GM08714 (cell line): Measurements from ENCODE around the gene NFE2L3.
"Not testable (repeated sequence)": the region's sequence is repeated elsewhere in the genome, so short reads cannot be mapped to it uniquely, and the experiment has no call there.

Source experiments
- H3K4me3 ChIP-seq: fragments of 200-500 bp; sonication (Bioruptor generic); 2 replicates; pipeline ENCODE4 v1.5.1; 2014; ENCODE audit warnings: mild to moderate bottlenecking, low read length, inconsistent platforms
- ZNF274 ChIP-seq: IDR thresholded peaks from 2 replicates; pipeline ENCODE4 v1.6.1; 2012; ENCODE audit warnings: mild to moderate bottlenecking, low read depth, low read length

The NFE2L3 gene

GRCh38 chr7:26140380-26140779 lies 11.6 kb upstream of the NFE2L3 start:
- no peak for TF ChIP-seq ZNF274

GRCh38 chr7:26141077-26141476 lies 10.9 kb upstream of the NFE2L3 start:
- TF ChIP-seq ZNF274 = no peak
- H3K4me3 ChIP-seq = no peak overlapping the region

More at GRCh38 chr7:26140380-26140779, 11.6 kb upstream of the NFE2L3 start:
- no peak overlapping the region for H3K4me3 ChIP-seq

- H3K4me3 ChIP-seq = no peak overlapping the region
- no peak for TF ChIP-seq ZNF274
Measured at GRCh38 chr7:26143298-26144048, 8.5 kb upstream of the NFE2L3 start.

- H3K4me3 ChIP-seq = no peak overlapping the region
- no peak for TF ChIP-seq ZNF274
Measured at GRCh38 chr7:26144184-26145080, 7.6 kb upstream of the NFE2L3 start.

- no peak overlapping the region for H3K4me3 ChIP-seq
- no peak for TF ChIP-seq ZNF274
Measured at GRCh38 chr7:26145238-26145637, 6.8 kb upstream of the NFE2L3 start.

- no peak for TF ChIP-seq ZNF274
- no peak overlapping the region for H3K4me3 ChIP-seq
Measured at GRCh38 chr7:26147030-26147429, 5.0 kb upstream of the NFE2L3 start.

- H3K4me3 ChIP-seq = not testable (repeated sequence)
Measured at GRCh38 chr7:26147646-26148306, 4.2 kb upstream of the NFE2L3 start.

GRCh38 chr7:26148307-26148700 lies 3.7 kb upstream of the NFE2L3 start:
- H3K4me3 ChIP-seq = not testable (repeated sequence)

- no peak overlapping the region for H3K4me3 ChIP-seq
- no peak for TF ChIP-seq ZNF274
Measured at GRCh38 chr7:26149391-26149977, 2.5 kb upstream of the NFE2L3 start.

GRCh38 chr7:26151096-26151495 lies 902 bp upstream of the NFE2L3 start:
- TF ChIP-seq ZNF274 = no peak
- no peak overlapping the region for H3K4me3 ChIP-seq

GRCh38 chr7:26151650-26151952 lies 397 bp upstream of the NFE2L3 start:
- no peak for TF ChIP-seq ZNF274
- peak overlapping the region; percentile 97; the same call in 1 of the 2 replicates for H3K4me3 ChIP-seq

- peak overlapping the region; percentile 97 for H3K4me3 ChIP-seq
Measured at GRCh38 chr7:26152782-26153240, 813 bp downstream of the NFE2L3 start.

- H3K4me3 ChIP-seq = peak overlapping the region; percentile 97
- TF ChIP-seq ZNF274 = no peak
Measured at GRCh38 chr7:26153241-26153822, 1.3 kb downstream of the NFE2L3 start.
